NCI-H2227 (cell line): ENCODE data around the gene INSL3.
A peak's percentile ranks its signal among the peaks of the same experiment; 100 is the strongest.
"Not testable (repeated sequence)": the region's sequence is repeated elsewhere in the genome, so short reads cannot be mapped to it uniquely, and the experiment has no call there.

ENCODE experiments used
- DNase-seq: peaks from one replicate; lab custom pipeline; 2025; ENCODE audit not compliant: unreplicated experiment; lab: John Stamatoyannopoulos, UW

Gene INSL3

DNA sequence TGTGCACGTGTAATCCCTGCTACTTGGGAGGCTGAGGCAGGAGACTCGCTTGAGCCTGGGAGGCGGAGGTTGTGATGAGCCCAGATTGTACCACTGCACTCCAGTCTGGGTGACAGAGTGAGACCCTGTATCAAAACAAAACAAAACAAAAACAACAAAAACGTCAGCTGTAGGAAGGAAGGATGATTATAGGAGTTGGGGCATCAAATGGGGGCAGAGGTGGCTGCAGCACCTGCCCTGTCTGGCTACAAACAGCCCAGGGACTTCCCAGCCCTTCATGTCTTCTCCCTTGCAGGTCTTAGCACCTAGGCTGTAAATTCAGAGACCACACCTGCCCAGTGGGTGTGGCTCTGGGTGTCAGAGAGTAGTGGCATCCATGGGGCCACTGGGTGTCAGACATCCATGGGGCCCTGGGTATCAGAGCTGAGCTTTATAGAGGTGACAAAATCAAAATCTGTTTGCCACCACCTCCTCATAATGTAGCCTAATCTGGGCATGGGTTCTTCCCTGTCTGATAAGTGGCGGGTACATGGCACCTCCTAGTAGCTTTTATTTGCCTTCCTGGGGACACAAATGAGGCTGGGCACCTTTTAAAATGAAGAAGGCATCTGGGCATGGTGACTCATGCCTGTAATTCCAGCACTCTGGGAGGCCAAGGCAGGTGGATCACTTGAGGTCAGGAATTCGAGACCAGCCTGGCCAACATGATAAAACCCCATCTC lies 31.1 kb downstream of the INSL3 start:
- no peak for DNase-seq

DNA sequence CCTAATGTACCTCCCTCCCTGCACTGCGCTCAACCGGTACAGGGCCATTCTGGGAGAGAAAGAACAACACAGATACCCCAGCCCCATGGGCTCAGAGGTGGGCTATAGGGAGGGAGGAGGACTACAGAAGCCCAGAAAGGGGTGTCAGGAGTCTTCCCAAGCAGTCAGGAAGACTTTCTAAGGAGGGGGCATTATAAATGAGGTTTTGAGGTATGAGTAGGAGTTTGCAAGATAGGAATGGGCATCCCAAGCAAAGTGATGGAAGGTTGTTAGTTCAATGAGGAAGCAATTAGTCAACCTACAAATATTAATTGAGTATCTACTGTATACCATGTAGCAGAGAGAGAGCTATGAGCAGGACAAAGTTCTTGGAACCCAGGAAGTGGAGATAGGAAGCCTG lies 32.7 kb downstream of the INSL3 start:
- DNase-seq, result no peak

DNA sequence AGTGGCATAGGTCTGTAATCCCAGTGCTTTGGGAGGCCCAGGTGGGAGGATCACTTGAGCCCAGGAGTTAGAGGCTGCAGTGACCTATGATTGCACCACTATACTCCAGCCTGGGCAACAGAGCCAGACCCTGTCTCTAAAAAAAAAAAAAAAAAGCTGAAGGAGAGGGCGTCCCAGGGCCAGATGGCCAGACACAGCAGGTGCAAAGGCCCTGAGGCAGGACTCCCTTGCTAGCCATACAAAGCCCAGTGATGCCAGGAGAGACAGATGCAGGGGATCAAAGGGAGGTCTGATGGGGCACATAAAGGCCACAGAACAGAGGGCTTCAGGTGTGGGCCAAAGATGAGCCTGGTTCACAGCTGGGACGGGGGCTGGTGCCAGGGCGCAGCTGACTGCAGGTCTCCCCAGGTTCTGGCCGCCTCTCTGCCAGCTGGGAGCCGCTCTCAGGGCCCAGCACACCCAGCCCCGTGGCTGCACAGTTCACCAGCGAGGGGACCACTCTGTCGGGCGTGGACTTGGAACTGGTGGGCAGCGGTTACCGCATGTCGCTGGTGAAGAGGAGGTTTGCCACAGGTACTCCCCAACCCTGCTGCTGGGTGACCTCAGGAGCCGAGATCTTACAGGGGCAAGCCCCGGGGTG lies 33.9 kb downstream of the INSL3 start:
- no peak for DNase-seq

DNA sequence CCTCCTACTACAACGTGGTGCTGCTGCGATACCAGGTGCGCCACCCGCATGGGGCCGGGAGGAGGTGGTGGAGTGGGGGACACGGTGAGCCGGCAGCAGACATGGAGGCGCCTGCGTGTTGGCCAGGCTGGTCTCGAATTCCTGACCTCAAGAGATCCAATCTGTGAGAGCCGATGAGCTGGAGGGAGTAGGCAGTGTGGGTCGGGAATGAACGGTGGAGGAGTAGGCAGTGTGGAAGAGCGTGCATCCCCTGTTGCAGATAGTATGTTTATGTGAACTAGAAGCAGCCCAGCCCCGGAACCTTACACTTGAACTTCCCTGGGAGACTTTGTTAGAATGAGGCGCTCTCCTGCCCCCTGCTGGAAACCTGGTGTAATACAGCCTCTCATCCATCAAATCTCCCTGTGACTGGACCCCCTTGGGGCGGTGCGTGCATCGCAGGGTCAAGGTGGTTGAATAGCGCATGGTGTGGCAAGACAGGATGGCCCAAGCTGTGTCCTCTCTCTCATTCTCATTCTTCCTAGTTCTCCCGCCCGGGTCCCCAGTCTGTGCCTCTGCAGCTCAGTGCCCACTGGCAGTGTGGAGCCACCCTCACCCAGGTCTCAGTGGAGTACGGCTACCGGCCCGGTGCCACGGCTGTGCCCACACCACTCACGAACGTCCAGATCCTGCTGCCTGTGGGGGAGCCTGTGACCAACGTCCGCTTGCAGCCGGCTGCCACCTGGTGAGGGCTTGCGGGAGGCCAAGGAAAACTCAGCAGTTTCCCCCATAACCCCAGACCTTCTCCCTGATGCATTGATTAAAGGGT lies 36.9 kb downstream of the INSL3 start:
- DNase-seq, result peak; percentile 75

DNA sequence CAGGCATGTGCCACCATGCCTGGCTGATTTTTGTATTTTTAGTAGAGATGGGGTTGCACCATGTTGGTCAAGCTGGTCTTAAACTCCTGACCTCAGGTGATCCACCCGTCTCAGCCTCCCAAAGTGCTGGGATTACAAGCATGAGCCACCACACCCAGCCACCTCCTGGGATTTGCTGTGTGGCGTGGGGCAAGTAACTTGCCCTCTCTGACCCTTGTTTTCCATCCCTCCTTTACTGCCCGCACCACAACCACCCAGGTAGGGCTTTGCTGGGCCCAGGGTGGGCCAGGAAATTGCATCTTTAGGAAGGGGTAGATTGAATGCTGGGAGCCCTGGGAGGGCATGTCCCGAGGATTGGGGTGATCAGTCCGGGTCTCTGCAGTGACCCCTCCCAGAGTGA lies 37.6 kb downstream of the INSL3 start:
- not testable (repeated sequence) for DNase-seq

DNA sequence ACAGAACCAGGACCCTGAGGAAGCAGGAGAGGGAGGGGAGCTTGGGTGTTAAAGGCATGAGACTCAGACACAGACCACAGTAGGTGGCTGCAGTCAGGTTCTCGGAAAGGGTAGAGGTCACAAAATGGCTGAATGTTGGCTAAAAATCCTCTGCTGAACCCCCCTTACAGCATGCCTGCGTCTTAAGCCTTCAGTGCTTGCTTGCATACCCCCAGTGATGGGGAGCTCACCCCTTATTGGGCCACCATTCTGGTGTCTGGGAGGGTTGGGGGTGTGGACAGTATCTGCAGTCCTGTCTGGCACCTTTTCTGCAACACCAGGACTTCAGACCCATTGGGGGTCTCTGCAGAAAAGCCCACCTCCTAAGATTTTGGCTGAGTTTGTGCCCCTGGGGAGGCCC lies 40.5 kb downstream of the INSL3 start:
- DNase-seq, result no peak

DNA sequence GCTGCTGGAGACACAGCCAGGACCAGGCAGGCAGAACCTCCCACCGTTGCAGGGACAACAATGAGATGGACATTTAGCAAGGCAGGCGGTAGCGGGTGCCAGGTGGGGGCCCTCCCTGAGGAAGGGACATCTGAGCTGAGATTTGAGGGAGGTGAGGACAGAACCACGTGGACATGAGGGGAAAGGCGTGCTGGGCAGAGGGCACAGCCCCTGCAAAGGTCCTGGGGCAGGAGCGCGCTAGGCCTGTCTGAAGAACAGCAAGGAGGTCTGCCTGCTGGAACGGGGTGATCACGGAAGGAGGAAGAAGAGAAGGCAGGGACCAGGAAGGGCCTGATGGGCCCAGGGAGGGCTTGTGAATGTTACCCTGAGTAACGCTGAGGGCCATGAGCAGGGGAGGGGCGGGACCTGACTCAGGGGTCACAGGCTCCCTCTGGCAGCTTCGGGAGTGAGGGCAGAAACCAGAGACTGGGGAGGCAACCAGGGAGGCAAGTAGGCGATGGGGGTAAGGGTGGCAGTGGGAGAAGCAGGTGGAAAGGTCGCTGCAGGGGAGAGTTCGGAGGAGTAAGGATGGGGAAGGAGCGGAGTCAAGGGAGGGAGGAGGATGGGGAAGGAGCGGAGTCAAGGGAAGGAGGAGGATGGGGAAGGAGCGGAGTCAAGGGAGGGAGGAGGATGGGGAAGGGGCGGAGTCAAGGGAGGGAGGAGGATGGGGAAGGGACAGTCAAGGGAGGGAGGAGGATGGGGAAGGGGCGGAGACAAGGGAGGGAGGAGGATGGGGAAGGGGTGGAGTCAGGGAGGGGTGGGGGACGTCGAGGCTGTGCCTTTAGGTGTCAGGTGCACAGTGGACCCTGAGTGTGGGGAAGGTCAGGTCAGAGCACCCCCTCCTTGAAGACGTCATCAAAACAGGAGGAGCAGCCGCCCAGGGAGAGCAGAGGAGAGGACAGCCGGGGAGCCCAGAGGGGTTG lies 42.1 kb downstream of the INSL3 start:
- DNase-seq, result peak; percentile 31

DNA sequence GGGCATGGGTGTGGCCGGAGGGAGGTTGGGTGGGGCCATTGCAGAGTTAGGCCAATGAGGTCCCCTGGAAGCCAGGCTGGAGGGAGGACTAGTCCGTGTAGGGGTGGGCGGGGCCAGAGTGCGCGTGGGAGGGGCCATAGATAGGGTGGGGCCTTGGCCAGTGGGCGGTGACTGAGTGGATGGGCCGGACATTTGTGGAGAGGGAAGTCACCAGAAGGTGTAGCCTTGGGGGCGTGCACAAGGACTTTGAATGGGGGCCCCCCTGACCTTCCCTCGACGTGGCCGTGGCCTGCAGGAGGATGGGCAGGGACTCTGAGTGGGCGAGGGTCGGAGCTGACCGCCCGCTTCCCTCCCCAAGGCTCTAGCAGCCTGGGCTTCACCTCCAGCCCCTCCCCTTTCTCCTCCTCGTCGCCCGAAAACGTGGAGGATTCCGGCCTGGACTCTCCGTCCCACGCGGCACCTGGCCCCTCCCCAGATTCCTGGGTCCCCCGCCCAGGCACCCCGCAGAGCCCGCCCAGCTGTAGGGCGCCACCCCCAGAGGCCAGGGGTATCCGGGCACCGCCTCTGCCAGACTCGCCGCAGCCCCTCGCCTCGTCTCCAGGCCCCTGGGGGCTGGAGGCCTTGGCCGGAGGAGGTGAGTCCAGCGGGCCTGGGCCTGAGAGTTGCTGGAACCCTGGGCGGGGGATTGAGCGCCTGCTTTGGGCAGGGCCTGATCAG lies 42.9 kb downstream of the INSL3 start:
- DNase-seq, result no peak

DNA sequence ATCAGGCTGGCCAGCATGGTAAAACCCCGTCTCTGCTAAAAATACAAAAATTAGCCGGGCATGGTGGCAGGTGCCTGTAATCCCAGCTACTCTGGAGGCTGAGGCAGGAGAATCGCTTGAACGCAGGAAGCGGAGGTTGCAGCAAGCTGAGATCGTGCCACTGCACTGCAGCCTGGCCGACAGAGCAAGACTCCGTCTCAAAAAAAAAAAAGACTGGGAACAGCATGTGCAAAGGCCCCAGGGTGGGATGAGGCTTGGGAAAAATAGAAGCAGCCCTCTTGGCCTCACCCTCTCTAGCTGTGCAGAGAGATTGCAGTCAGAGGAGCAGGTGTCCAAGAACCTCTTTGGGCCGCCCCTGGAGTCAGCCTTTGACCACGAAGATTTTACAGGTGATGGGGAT lies 43.5 kb downstream of the INSL3 start:
- DNase-seq, result not testable (repeated sequence)

DNA sequence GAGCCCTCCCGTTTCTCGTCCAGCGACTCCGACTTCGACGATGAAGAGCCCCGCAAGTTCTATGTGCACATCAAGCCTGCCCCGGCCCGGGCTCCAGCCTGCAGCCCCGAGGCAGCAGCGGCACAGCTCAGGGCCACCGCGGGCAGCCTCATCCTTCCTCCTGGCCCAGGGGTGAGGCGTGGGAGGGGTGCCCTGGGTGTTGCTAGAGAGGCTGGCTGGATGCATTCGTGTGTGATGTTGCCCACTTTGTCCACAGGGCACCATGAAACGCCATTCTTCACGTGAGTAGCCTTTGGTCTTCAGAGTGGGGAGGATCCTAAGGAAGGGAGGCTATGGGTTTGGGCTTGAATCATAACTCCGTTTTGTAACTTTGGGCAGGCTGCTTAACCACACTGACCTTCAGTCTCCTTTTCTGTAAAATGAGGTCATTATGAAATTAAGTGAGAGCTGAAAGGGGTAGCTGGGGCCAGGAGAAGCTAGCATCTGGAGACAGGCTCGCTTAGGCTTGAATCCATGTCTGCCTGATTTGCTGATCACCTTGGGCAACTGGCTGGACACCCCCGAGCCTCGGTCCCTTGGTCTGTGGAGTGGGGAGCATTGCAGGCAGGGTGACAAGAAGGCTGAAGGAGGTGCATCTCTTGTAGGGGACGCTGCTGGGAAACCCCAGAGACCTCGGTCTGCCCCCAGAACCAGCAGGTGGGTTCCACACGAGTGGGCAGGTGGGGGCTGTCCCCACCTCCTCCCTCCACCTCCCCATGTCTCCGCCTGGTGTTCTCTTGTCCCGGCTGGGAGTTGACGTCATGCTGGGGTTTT lies 45.1 kb downstream of the INSL3 start:
- DNase-seq, result no peak

DNA sequence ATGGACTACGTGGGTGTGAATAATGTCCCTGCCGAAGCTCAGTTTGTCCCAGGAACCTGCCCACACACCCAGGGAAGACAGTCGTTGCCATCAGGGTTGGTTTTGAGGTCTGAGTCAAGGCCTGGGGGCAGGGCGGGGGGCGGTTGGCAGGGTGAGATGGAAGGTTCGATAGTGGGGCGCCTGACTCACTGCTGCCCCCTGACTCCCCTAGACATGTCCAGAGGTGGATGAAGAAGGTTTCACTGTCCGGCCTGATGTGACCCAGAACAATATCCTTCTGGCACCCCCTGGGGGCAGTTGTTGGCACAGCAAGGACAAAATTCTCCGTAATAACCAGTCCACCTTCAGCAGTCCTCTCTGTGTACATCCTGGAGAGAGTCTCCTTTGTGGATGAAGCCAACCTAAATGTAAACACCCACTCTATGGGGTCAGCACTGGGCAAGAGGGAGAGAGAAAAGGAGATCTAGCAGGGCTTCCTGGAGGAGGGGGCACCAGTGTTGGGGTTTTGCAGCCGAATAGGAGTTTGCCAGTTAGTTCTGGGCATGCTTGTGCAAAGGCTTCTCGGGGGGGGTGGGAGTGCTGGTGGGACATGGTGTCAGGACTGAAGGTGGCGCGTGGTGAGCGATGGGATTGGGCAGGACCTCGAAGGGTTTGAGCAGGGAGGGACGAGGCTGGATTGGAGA lies 45.9 kb downstream of the INSL3 start:
- DNase-seq, result no peak

DNA sequence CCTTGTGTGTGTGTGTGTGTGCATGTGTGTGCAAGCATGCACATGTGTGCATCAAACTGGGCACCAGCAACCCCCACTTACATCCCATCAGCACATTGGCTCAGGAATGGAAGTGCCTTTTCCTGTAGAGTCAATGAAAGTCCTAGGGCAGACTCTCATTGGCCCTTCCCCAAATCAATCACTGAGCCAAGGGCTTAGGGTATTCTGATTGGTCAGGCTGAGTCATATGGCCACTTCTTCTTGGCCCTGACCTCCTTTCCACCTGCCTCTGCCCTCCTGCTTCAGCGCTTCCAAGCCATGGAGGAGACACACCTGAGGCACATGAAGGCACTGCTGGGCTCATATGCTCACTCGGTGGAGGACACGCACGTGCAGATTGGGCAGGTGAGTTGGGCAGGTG lies 49.1 kb downstream of the INSL3 start:
- DNase-seq, result peak; percentile 9

DNA sequence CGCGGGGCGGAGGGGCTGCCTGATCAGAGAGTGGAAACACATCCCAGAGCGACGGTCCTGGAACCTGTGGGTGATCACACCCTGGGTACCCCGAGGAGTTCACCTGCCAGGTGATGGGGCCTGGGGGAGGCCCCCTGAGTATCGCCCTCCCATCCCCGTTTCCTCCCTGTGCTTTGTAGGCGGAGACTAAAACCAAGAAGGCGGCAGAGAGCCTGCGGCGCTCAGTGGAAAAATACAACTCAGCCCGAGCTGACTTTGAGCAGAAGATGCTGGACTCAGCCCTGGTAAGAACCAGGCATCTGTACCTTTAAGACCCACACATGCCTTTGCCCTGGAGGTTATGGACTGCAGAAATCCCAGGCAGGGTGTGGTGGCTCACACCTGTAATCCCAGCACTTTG lies 50.7 kb downstream of the INSL3 start:
- no peak for DNase-seq

DNA sequence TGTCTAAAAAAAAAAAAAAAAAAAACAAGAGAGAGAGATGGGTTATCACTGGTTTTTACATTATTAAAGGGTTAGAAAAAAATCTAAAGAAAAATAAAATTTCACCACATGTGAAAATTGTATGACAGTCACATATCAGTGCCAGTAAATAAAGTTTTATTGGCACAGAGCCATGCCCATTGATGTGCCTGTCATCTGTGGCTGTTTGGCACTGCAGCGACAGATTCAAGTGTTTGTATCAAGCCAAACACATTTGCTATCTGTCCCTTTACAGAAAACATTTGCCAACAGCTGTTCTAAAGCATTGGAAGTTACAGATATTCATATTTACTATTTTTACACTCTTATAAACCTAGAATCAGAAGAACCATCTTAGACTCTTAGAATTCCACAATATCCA lies 53.8 kb downstream of the INSL3 start:
- no peak for DNase-seq

DNA sequence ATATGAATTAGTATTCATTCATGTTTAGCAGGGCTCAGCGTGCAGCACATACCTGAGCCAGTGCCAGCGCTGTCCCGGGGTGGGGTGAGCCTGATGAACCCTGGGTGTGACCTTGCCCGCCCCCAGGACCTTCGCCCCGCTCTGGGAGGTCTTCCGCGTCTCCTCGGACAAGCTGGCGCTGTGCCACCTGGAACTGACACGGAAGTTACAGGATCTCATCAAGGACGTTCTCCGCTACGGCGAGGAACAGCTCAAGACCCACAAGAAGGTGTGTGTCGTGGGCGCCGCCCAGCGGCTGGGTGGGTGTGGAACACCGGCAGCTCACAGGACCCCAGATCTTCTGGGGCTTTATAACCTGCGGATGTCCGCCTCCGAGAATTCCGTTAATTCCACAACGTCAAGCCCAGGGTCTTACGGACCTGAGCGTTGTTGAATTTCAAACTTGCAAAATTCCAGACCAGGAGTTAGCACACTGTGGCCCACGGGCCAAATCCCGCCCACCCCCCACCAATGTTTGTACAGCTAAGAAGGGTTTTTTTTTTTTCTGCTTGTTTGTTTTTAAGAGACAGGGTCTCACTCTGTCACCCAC lies 54.7 kb downstream of the INSL3 start:
- DNase-seq, result peak; percentile 26
